Stimulated activated CD4-positive, alpha-beta T cell treated with anti-CD3 and anti-CD28 coated beads, Interleukin-1b, Interleukin-23, amount 100 ng/mL, for 48 hours (primary cell): Measurements from ENCODE around the gene KIFAP3.
"Not testable (repeated sequence)": the region's sequence is repeated elsewhere in the genome, so short reads cannot be mapped to it uniquely, and the experiment has no call there.

Source experiments
- DNase-seq: peaks from one replicate; pipeline ENCODE4 v3.0.0-alpha.2; 2020

The KIFAP3 gene

GRCh38 chr1:170061676-170062075, 12.8 kb downstream of the KIFAP3 start:
- DNase-seq = not testable (repeated sequence)

GRCh38 chr1:170060015-170060520, 14.4 kb downstream of the KIFAP3 start:
- not testable (repeated sequence) for DNase-seq

- no peak for DNase-seq
Observed at GRCh38 chr1:170049176-170049800, 25.2 kb downstream of the KIFAP3 start.

GRCh38 chr1:170048515-170048914, 26.0 kb downstream of the KIFAP3 start:
- DNase-seq = no peak

GRCh38 chr1:170044187-170044586, 30.3 kb downstream of the KIFAP3 start:
- no peak for DNase-seq

- no peak for DNase-seq
Observed at GRCh38 chr1:170041423-170042192, 32.9 kb downstream of the KIFAP3 start.

- no peak for DNase-seq
Observed at GRCh38 chr1:170032531-170033280, 41.8 kb downstream of the KIFAP3 start.

- no peak for DNase-seq
Observed at GRCh38 chr1:170030212-170030611, 44.3 kb downstream of the KIFAP3 start.

- DNase-seq = no peak
Observed at GRCh38 chr1:170027760-170028159, 46.7 kb downstream of the KIFAP3 start.

GRCh38 chr1:170020859-170021258, 53.6 kb downstream of the KIFAP3 start:
- no peak for DNase-seq

GRCh38 chr1:170017478-170017877, 57.0 kb downstream of the KIFAP3 start:
- DNase-seq = no peak

GRCh38 chr1:170012920-170013319, 61.6 kb downstream of the KIFAP3 start:
- DNase-seq = no peak

- DNase-seq = no peak
Observed at GRCh38 chr1:170010443-170010842, 64.1 kb downstream of the KIFAP3 start.

GRCh38 chr1:170009551-170009950, 64.9 kb downstream of the KIFAP3 start:
- DNase-seq = no peak

- not testable (repeated sequence) for DNase-seq
Observed at GRCh38 chr1:170008745-170009144, 65.8 kb downstream of the KIFAP3 start.

GRCh38 chr1:170003270-170003835, 71.1 kb downstream of the KIFAP3 start:
- not testable (repeated sequence) for DNase-seq

GRCh38 chr1:170001266-170001665, 73.2 kb downstream of the KIFAP3 start:
- no peak for DNase-seq

- DNase-seq = no peak
Observed at GRCh38 chr1:169999761-170000160, 74.7 kb downstream of the KIFAP3 start.

GRCh38 chr1:169999331-169999741, 75.2 kb downstream of the KIFAP3 start:
- no peak for DNase-seq

GRCh38 chr1:169995993-169996392, 78.5 kb downstream of the KIFAP3 start:
- no peak for DNase-seq

- no peak for DNase-seq
Observed at GRCh38 chr1:169989246-169989645, 85.2 kb downstream of the KIFAP3 start.

- DNase-seq = no peak
Observed at GRCh38 chr1:169985757-169986156, 88.7 kb downstream of the KIFAP3 start.

- no peak for DNase-seq
Observed at GRCh38 chr1:169974067-169974466, 100.4 kb downstream of the KIFAP3 start.
